ENCODE results near the gene OR2A5.

The OR2A5 gene, protein sequence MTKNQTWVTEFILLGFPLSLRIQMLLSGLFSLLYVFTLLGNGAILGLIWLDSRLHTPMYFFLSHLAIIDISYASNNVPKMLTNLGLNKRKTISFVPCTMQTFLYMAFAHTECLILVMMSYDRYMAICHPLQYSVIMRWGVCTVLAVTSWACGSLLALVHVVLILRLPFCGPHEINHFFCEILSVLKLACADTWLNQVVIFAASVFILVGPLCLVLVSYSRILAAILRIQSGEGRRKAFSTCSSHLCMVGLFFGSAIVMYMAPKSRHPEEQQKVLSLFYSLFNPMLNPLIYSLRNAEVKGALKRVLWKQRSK

DNA sequence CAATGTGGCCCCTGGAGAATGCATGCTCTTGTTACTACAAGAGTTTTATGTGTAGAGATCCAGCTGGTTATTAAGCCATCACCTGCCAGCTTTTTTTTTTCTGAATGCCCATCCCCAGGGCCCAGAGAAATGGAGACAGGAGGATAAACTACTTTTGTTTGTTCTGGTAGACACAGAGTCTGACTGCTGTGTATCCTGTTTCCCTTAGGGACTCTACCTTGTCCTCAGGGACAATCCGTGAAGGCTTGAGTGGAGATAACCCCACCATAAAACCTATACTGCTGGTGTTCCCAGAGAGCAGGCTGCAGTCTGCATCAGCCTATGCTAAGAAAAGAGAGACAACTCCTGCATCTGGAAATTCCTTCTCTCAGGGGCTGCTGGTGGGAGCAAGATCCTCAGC lies at the start of gene OR2A5:
OR2A5 (plus strand) TSS at position 301 of the 400 bp plus-strand sequence. CDS start 1,454 bp downstream, outside the sequence.
- no peaks in the 10 kb centered on the region for H3K27me3 ChIP-seq (ENCODE audit: insufficient read depth, low read length)
- H3K4me1 ChIP-seq (ENCODE audit: insufficient read depth, low read length, severe bottlenecking): no peaks in the 10 kb centered on the region
- no peak within 1 kb of the TSS for H3K9ac ChIP-seq (ENCODE audit: low read length)
- H3F3A ChIP-seq (ENCODE audit: insufficient read depth, low read length): no peaks in the 10 kb centered on the region
- no peaks in the 10 kb centered on the region for H3K36me3 ChIP-seq (ENCODE audit: insufficient read depth, low read length)
- H3K9me2 ChIP-seq (ENCODE audit: low read depth, low read length): no peaks in the 10 kb centered on the region
- H3K4me2 ChIP-seq (ENCODE audit: low read length): no peak within 1 kb of the TSS
- H3K79me2 ChIP-seq (ENCODE audit: insufficient read depth, low read length): no peaks in the 10 kb centered on the region
- H3K4me3 ChIP-seq (ENCODE audit: low read depth, low read length, poor library complexity, severe bottlenecking): no peak within 1 kb of the TSS
- no peak within 1 kb of the TSS for H3K27ac ChIP-seq (ENCODE audit: low read depth, low read length, poor library complexity, severe bottlenecking)
- H3K9me3 ChIP-seq (ENCODE audit: low read length): no peaks in the 10 kb centered on the region
- no peak for TF ChIP-seq EZH2 (IDR thresholded peaks at IDR 0.05; ENCODE audit: borderline replicate concordance, low read length)
- TF ChIP-seq, protein P1, sequence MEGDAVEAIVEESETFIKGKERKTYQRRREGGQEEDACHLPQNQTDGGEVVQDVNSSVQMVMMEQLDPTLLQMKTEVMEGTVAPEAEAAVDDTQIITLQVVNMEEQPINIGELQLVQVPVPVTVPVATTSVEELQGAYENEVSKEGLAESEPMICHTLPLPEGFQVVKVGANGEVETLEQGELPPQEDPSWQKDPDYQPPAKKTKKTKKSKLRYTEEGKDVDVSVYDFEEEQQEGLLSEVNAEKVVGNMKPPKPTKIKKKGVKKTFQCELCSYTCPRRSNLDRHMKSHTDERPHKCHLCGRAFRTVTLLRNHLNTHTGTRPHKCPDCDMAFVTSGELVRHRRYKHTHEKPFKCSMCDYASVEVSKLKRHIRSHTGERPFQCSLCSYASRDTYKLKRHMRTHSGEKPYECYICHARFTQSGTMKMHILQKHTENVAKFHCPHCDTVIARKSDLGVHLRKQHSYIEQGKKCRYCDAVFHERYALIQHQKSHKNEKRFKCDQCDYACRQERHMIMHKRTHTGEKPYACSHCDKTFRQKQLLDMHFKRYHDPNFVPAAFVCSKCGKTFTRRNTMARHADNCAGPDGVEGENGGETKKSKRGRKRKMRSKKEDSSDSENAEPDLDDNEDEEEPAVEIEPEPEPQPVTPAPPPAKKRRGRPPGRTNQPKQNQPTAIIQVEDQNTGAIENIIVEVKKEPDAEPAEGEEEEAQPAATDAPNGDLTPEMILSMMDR (IDR thresholded peaks at IDR 0.05; ENCODE audit: low read length): no peak
- H4K20me1 ChIP-seq (ENCODE audit: insufficient read depth, low read length): no peaks in the 10 kb centered on the region
- H2AFZ ChIP-seq (ENCODE audit: low read length): no peak within 1 kb of the TSS

DNA sequence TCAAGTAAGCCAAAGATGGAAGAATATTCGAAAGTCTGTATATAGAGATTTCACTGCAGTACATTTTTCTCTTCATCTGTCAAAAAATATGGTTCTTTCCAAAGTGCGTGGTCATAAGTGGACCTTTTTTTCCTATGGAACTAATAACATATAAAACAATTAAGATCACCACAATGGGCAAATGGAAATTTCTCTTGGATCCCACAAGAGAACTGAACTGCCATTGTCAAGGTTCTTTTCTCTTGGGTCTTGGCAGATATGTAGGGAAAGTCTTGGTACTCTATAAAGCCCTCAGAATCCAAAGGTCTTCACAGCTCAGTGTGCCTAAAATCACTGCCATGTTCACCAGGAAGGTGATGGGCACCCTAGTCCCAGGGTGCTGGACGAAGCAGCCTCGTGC lies 48.7 kb upstream of the OR2A5 start, which contains the start of gene OR6B1:
OR6B1 (plus strand) TSS at position 301 of the 400 bp plus-strand sequence. CDS start 3,677 bp downstream, outside the sequence.
- TF ChIP-seq EZH2 (IDR thresholded peaks at IDR 0.05; ENCODE audit: borderline replicate concordance, low read length): no peak
- TF ChIP-seq, protein P1 (IDR thresholded peaks at IDR 0.05; ENCODE audit: low read length): no peak
- H3K4me2 ChIP-seq (ENCODE audit: low read length): no peak within 1 kb of the TSS

DNA sequence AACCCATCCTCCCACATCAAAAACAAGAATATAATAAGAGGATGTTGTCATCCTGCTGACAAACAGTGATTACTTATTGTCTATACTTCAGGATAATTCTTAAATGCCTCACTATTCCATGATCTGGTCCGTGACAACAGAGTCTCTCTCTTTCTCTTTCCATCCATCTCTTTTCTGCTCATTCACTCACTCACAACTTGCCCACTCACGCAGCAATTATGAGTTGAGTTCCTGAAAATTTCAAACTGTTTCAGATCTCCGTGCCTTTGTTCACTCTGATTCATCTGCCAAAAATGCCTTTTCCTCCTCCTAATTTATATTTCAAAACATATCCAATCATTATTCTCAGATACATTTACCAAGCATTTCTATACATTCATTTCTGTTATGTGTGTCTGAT lies 47.2 kb upstream of the OR2A5 start:
- Histone ChIP-seq H2AFZ (ENCODE audit: low read length) (no peak overlapping the region), H4K20me1 (ENCODE audit: insufficient read depth, low read length) (no peaks in the 10 kb centered on the region)

More for the DNA sequence above, 48.7 kb upstream of the OR2A5 start, which contains the start of gene OR6B1:
- no peak within 1 kb of the TSS for H3K27ac ChIP-seq (ENCODE audit: low read depth, low read length, poor library complexity, severe bottlenecking)
- H3F3A ChIP-seq (ENCODE audit: insufficient read depth, low read length): no peaks in the 10 kb centered on the region
- H3K4me1 ChIP-seq (ENCODE audit: insufficient read depth, low read length, severe bottlenecking): no peaks in the 10 kb centered on the region
- H3K9me2 ChIP-seq (ENCODE audit: low read depth, low read length): no peaks in the 10 kb centered on the region
- no peaks in the 10 kb centered on the region for H3K9me3 ChIP-seq (ENCODE audit: low read length)
- no peak within 1 kb of the TSS for H3K9ac ChIP-seq (ENCODE audit: low read length)
- H3K4me3 ChIP-seq (ENCODE audit: low read depth, low read length, poor library complexity, severe bottlenecking): no peak within 1 kb of the TSS
- H4K20me1 ChIP-seq (ENCODE audit: insufficient read depth, low read length): no peaks in the 10 kb centered on the region
- no peaks in the 10 kb centered on the region for H3K36me3 ChIP-seq (ENCODE audit: insufficient read depth, low read length)
- no peaks in the 10 kb centered on the region for H3K27me3 ChIP-seq (ENCODE audit: insufficient read depth, low read length)
- no peaks in the 10 kb centered on the region for H3K79me2 ChIP-seq (ENCODE audit: insufficient read depth, low read length)
- no peak within 1 kb of the TSS for H2AFZ ChIP-seq (ENCODE audit: low read length)

More for the DNA sequence above, 47.2 kb upstream of the OR2A5 start:
- H3K9ac ChIP-seq (ENCODE audit: low read length): no peak overlapping the region
- no peaks in the 10 kb centered on the region for H3K4me1 ChIP-seq (ENCODE audit: insufficient read depth, low read length, severe bottlenecking)
- no peak overlapping the region for H3K4me2 ChIP-seq (ENCODE audit: low read length)
- no peaks in the 10 kb centered on the region for H3K79me2 ChIP-seq (ENCODE audit: insufficient read depth, low read length)
- no peak for TF ChIP-seq EZH2 (IDR thresholded peaks at IDR 0.05; ENCODE audit: borderline replicate concordance, low read length)
- TF ChIP-seq, protein P1 (IDR thresholded peaks at IDR 0.05; ENCODE audit: low read length): no peak
- no peaks in the 10 kb centered on the region for H3K9me2 ChIP-seq (ENCODE audit: low read depth, low read length)
- H3K9me3 ChIP-seq (ENCODE audit: low read length): no peaks in the 10 kb centered on the region
- no peak overlapping the region for H3K27ac ChIP-seq (ENCODE audit: low read depth, low read length, poor library complexity, severe bottlenecking)
- H3K36me3 ChIP-seq (ENCODE audit: insufficient read depth, low read length): no peaks in the 10 kb centered on the region
- no peaks in the 10 kb centered on the region for H3F3A ChIP-seq (ENCODE audit: insufficient read depth, low read length)
- H3K27me3 ChIP-seq (ENCODE audit: insufficient read depth, low read length): no peaks in the 10 kb centered on the region
- H3K4me3 ChIP-seq (ENCODE audit: low read depth, low read length, poor library complexity, severe bottlenecking): no peak overlapping the region

Data from OCI-LY1 (cell line).